HT-29 (cell line): ENCODE results near the gene APLF. TPM values are rescaled to one million over a fixed set of nuclear protein-coding genes. Genes with fewer than 3 reads are reported as not detected.
A peak's percentile ranks its signal among the peaks of the same experiment; 100 is the strongest.
"Not testable (repeated sequence)": the region's sequence is repeated elsewhere in the genome, so short reads cannot be mapped to it uniquely, and the experiment has no call there.

ENCODE experiments used
- DNase-seq: peaks from one replicate; pipeline ENCODE4 v3.0.0-alpha.2; 2015; ENCODE audit warnings: low spot score
- total RNA-seq: library from RNA; depleted of rRNA; stranded (reverse); fragments of >200 nt; shearing (Covaris generic); gene quantifications from 2 replicates; pipeline ENCODE4 v1.2.3, GENCODE V29; 2014

The APLF gene
- total RNA-seq, 1 experiment from 2014 or later, result not detected

DNA sequence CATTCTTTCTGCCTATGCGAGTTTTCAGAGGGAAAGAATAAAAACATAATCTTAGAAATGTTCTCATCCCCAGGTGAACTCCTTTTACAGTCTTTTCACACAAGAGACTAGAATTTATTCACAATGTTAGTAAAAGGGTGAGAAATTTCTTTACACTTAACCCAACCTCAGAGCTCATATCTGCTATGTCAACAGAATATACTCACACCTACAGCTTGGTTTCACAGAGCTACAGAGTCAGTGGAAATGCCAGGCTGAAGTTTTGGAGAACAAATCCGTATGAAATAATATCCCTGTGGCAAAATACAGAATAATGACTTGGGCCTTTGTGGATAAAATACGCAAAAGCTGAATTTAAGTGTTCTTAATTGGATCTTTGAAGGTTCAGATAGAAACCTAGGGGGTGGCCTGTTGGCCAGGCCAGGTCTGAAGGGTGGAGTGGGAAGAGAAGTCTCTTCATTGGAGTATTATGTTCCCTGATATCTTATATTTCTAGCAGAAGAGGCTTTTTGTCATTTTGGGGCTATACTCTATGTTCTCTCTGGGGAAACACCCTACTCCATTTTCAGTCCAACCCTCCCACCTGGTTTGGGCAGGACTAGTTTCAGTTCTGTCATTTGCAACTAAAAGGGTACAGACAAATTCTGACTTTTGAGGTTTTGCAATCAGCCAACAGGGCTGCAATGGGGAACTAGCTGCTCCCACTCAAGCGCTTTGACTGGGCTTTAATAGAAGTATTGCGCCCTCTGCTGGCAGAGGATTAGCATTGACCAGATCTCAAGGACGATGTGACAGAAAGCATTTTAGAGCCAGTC lies 26.0 kb upstream of the APLF start:
- DNase-seq, result peak; percentile 86

DNA sequence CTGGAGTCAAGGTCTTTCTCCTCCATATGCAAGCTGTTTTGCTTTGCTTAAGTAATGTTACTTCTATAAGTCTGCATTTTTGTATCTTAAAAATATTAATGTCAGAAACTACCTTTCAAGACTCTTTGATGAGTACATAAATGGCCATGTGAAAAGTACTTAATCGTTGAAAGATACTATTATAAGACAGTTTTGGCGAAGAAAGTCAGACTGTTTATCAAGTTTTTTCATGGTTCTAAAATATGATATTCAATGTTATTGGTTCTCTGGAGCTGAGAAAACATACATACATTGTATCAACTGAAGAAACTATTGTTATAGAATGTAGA lies 25.4 kb upstream of the APLF start:
- no peak for DNase-seq

GRCh38 chr2:68446425-68446824 lies 21.0 kb upstream of the APLF start:
- DNase-seq, result not testable (repeated sequence)

GRCh38 chr2:68447118-68447517 lies 20.3 kb upstream of the APLF start:
- DNase-seq, result no peak

DNA sequence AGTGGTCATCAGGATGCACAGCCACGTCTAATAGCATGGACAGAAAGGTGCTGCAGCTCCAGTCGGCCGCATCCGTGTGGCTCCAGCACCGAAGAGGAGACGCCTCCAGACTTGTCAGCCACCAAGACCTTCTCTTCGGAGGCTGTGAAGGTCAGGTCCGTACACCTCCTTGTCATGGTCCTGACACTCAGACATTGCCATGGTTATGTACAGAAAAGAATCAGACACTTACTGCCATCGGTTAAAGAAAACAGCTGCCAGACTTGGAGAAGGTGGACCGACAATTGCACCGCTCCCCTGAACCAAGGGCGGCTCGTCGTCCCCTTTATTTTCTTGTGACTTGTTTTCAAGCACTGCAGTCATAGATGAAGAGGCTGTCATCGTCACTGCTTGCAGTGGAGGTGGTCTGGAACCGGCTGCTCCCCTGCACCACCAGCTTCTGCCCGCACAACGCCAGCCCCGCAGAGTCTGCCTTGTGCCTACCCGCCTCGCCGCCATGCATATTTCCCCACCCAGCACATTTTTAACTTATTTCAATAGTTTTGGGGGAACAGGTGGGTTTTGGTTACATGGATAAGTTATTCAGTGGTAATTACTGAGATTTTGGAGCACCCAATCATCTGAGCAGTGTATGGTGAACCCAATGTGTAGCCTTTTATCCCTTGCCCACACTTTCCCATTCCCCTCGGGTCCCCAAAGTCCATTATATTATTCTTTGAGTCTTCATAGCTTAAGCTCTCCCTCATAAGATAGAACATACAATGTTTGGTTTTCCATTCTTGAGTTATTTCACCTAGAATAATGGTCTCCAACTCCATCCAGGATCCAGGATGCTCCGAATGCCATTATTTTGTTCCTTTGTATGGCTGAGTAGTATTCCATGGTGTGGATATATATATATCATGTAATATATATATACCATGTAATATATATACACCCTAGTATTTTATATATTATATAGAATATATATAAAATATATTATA lies 18.4 kb upstream of the APLF start:
- DNase-seq, result no peak

GRCh38 chr2:68452158-68452900 lies 15.1 kb upstream of the APLF start:
- no peak for DNase-seq

GRCh38 chr2:68453761-68454360 lies 13.5 kb upstream of the APLF start:
- no peak for DNase-seq

DNA sequence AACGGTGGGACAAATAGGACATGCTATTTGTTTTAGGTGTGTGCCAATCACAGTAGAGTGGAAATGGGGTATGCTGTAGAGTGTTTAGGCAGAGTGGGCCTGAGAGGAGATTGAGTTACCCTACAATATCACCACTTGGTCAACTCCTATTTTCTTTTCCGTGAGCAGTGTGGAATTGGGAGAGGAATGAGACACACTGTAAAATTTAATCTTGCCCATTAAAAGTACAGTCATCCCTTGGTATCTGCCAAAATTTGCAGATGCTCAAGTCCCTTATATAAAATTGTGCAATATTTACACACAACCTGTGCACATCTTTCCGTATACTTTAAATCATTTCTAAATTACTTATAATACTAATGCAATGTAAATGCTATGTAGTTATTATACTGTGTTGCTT lies 12.7 kb upstream of the APLF start:
- DNase-seq, result no peak

DNA sequence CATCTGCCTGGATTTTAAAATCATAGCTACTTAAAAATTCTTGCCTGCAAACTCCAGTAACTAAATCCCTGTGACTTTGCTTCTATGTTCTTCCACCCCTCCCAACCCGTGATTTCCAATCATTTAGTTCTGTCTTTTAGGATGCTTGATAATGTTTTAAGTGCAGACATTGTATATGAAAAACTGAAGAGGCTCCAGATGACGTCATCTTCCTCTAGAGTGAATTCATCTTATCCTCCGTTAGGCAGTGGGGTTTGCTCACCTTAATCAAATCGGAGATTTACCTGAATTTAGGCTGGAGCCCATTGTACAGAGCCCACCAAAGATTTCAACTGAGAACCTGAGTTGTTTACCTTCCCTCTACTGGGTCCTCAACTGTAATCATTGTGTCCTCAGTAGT lies 11.2 kb upstream of the APLF start:
- DNase-seq, result no peak

- no peak for DNase-seq
Observed at GRCh38 chr2:68458981-68459380, 8.4 kb upstream of the APLF start.

DNA sequence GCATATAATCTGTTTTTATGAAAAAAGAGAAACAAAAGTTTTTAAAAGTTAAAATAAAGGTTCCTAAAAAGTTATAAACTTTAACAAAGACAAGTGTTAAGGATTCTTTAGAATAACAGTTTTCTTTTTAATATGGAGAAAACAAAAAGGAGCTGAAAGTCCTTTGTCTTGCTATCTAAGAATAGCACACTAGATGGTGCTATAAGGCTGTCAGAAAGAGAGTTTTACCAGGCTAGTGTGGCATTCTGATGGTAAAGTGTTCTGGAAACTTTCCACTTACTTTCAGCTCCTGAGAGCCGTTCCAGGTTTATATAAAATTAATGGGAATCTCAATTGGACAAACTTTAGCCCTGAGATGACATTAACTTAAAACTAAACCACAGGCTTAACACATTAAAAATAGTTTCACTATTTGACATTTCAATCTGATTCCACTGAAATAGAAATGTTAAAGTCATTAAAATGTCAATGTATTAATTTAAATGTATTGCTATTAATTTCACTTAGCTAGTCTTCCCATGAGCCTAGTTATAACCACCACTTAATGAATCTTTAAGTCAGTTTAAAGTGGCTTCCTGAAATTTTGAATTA lies 4.0 kb upstream of the APLF start:
- DNase-seq, result peak; percentile 74

GRCh38 chr2:68464651-68465050 lies 2.7 kb upstream of the APLF start:
- DNase-seq, result no peak

GRCh38 chr2:68465081-68465916 lies 2.1 kb upstream of the APLF start:
- DNase-seq, result no peak

GRCh38 chr2:68466361-68466777 lies 1.0 kb upstream of the APLF start:
- DNase-seq, result peak; percentile 24

DNA sequence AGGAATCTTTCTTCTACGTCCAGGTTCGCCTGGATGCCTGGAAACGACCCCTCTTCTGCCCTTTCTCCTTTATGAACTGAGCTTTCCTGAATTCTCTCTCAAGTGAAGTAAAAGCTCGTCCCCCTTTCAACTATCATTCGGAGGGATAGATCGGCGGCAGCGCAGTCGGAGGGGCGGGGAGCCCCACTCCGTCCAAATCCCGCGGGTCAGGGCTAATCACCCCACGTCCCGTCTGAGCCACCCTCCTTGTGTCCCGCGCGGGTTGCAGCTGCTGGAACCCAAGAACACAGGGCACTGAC lies 658 bp upstream of the APLF start:
- DNase-seq, result no peak

- DNase-seq, result no peak
Observed at GRCh38 chr2:68468801-68469200, 1.4 kb downstream of the APLF start.

GRCh38 chr2:68469935-68470334 lies 2.5 kb downstream of the APLF start:
- DNase-seq, result no peak

DNA sequence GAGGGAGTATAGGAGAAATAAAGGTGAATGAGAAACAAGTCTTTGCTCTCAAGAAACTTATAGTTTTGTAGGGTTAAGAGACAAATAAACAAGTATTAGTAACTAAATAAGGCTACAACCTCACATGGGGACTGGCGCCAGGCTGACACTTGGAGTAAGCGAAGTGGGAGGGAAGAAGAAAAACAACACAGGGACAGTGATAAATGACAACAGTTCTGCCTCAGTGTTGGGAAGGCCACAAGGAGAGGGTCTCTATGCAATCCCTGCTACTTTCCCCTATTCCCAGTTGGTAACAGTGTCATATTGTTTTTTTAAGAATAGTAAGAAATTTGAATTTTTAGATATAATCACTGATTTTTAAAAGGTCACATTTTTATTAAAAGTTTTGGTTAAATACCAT lies 4.0 kb downstream of the APLF start:
- DNase-seq, result no peak

DNA sequence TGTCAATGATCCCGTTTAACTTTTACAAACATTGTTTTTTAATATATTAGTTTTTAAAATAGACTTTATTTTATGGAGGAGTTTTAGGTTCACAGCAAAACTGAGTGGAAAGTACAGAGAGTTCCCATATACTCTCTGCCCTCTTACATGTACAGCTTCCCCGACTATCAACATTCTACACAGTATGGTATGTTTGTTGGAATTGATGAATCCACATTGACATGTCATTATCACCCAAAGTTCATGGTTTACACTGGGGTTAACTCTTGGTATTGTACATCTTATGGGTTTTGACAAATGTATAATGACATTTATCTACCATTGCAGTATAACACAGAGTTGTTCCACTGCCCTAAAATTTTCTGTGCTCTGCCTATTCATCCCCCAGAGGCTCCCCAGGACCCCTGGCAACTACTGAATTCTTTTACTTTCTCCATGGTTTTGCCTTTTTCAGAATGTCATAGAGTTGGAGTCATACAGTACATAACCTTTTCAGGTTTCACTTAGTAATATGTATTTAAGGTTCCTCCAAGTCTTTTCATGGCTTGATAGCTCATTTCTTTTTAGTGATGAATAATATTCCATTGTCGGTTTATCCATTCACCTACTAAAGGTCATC lies 5.5 kb downstream of the APLF start:
- DNase-seq, result no peak

GRCh38 chr2:68475110-68475509 lies 7.7 kb downstream of the APLF start:
- peak; percentile 18 for DNase-seq
